HG03280 (cell line): ENCODE results near the gene MOB1A.

ENCODE experiments used
- ATAC-seq: cut with Tn5 transposase; IDR thresholded peaks from one replicate; pipeline ENCODE4 v1.9.1; 2021; ENCODE audit warnings: mild to moderate bottlenecking, moderate library complexity; ENCODE audit not compliant: unreplicated experiment

MOB1A gene

DNA sequence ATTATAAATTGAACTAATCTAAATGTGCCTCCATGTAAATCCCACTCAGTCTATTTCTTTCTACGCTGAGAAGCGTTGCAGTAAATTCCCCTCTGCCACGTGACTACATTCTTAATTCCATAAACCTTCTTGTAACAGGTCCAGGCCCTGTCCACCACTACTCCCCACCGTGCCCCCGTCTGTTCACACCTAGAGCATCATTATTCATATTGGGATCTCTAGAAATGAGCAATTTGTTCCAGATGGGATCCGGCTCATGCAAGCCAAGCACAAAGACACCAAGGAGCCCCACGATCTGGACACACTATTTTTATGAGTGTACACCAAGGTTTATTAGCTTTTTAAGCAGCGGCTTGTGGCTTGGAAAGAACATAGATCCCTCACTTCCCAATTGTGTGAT, 69.1 kb downstream of the MOB1A start:
- no peak for ATAC-seq

DNA sequence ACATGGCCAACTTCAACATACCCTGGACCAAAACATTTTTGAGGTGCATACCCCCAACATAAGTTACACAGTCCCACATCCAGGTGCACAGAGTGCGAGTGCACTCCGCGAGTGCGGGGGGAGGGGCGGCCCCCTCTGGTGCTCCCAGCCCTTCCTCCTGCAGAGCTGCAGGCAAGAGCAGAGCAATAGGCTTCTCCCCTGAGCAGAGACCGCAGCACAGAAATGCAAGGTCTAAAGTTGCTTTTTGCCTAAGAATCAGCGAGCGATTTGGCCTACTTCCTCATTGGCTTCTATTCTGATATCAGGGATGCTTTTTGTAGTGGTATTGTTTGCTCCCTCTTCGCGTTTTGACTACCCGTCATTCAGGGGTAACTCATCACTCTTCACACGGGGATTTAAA, 71.6 kb downstream of the MOB1A start:
- no peak for ATAC-seq

DNA sequence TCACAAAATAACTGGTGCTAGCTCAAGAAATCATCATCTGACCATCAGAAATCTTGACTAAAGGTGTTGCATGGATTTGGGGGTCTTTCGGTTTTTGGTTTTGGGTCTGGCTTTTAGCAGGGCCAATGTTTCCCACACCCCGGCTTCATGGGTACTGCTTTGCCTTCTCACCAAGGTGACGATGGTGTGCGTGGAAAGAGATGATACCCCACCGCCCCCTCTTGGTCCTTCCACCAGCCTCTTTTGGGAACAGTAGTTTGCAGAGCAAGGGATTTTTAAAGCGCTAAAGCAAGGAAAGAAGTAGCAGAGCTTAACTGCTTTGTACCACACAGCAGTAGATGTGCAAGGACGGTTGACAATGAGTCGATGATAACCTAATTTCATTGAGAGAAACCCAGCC, 73.3 kb downstream of the MOB1A start:
- ATAC-seq: no peak

DNA sequence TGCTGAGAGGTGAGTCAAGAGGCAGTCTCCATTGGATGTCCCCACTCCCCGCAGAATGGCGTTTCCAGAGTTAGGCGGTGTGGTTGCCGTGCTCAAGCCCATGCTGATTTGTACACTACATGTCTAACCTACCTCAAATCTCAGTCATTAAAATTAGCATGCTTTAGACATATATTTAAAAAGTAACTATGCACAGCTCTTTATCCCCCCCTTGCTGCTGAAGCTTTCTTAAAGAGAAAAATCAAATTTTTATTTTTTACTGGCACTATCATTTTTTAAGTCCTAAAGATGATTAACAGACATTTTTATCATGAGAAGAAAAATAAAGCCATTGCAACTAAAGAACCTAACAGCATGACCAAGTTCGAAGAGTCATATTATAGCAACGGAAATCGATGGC, 73.8 kb downstream of the MOB1A start:
- no peak for ATAC-seq

DNA sequence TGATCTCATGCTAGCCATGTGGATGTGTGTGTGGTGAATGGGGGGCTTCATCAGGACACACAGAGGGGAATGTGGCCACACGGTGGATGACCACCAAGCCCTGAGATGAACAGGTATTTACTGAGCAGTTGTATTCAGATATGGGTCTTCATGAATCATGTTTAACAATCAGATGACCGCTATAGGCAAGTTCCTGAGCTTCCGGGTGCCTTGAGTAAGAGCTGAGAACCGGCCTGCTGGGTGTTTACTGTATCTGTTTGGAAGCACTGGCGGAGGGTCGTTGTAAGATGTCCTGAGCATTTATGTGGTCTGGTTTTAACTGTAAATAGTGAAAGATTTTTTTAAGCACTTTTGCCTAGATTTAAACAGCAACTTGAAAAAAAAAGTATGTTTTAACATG, 74.9 kb downstream of the MOB1A start:
- ATAC-seq: no peak
